ENCODE results near the gene TXNRD2.

DNA sequence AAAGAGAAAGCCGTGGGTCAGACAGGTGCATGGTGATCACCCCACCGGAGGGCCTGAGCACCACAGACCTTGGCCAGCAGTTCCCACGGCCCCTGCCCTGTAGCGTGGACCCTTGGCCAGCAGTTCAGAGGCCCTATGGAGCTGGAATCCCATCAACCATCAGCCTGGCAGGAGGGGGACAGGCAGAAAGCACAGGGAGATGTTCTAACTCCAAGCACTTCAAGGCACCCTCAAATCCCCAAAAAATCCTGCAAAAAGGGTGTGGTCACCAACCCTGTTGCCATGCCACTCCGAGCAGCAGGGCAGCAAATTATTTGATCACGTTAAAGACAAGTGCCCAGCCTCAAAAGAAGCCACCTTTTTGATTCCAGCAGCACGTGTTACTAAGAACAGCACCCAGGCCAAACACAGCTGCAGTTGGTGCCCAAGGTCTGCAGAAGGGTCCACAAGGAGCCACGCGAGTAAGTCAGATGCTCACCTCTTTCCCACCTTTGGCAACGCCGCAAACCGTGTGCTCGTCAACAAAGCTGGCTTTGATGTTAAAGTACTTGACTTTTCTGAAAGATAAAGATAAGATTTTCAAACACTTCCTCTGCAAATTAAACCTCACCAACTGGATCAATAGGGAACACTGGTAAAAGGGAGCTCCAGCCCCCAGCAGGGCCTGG is 26.2 kb downstream of the TXNRD2 start:
- TF ChIP-seq, protein P1, sequence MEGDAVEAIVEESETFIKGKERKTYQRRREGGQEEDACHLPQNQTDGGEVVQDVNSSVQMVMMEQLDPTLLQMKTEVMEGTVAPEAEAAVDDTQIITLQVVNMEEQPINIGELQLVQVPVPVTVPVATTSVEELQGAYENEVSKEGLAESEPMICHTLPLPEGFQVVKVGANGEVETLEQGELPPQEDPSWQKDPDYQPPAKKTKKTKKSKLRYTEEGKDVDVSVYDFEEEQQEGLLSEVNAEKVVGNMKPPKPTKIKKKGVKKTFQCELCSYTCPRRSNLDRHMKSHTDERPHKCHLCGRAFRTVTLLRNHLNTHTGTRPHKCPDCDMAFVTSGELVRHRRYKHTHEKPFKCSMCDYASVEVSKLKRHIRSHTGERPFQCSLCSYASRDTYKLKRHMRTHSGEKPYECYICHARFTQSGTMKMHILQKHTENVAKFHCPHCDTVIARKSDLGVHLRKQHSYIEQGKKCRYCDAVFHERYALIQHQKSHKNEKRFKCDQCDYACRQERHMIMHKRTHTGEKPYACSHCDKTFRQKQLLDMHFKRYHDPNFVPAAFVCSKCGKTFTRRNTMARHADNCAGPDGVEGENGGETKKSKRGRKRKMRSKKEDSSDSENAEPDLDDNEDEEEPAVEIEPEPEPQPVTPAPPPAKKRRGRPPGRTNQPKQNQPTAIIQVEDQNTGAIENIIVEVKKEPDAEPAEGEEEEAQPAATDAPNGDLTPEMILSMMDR (IDR thresholded peaks at IDR 0.05), result no peak
- TF ChIP-seq EP300 (IDR thresholded peaks at IDR 0.05), result no peak
- TF ChIP-seq POLR2A (IDR thresholded peaks at IDR 0.05), result no peak

Data from tibial nerve (tissue), 4 donors.